HCT116 (cell line): ENCODE data around the gene RABEPK. TPM values are rescaled to one million over a fixed set of nuclear protein-coding genes. Genes with fewer than 3 reads are reported as not detected.
"Not testable (repeated sequence)": the region's sequence is repeated elsewhere in the genome, so short reads cannot be mapped to it uniquely, and the experiment has no call there.

Experiments used
- ATAC-seq: fragments of 200-7000 bp; cut with Tn5 transposase; 2 replicates; pipeline ENCODE4 v1.9.1; 2020; ENCODE audit warnings: mild to moderate bottlenecking, moderate library complexity
- BruUV-seq: library from RNA; stranded (reverse); fragments of 400-500 nt; replicated peaks from 2 replicates; lab custom pipeline; 2021; lab: Mats Ljungman, UMichigan
- CTCF ChIA-PET: fragments of 300-600 bp; sonication (Branson Sonifier 250); formaldehyde crosslinking; loops from one replicate; lab custom pipeline; 2021; ENCODE audit warnings: antibody characterized with exemption; lab: Charles Lee
- POLR2A ChIA-PET: fragments of 300-600, 350-600 bp; sonication (Branson Sonifier 250); formaldehyde crosslinking; loops from one replicate; lab custom pipeline; 2021; ENCODE audit warnings: antibody characterized with exemption; lab: Charles Lee
- RAD21 ChIA-PET, 2 experiments: fragments of 300-600 bp; sonication (Branson Sonifier 250); formaldehyde crosslinking; loops; one replicate each; lab custom pipeline; 2023; ENCODE audit warnings: low total read pairs in 2 of 2; ENCODE audit not compliant: uncharacterized antibody in 2 of 2, unreplicated experiment in 2 of 2, low non-redundant PET in 1 of 2; lab: Charles Lee
- DNase-seq: peaks from one replicate; pipeline ENCODE4 v3.0.0-alpha.2; 2010; ENCODE audit warnings: low read depth, low spot score
- H2AFZ ChIP-seq: fragments of 200-600 bp; shearing (Covaris generic), sonication (generic); 2 replicates; pipeline ENCODE4 v1.6.1; 2017; ENCODE audit warnings: low read depth, mixed run types, mixed read lengths, antibody characterized with exemption, low read length; ENCODE audit not compliant: poor library complexity, severe bottlenecking
- H3K27ac ChIP-seq: 2 replicates; pipeline ENCODE4 v1.5.1; 2012; ENCODE audit warnings: low read depth, low read length
- H3K27me3 ChIP-seq: fragments of 200-600 bp; sonication (generic); 2 replicates; pipeline ENCODE4 v1.6.1; 2016; ENCODE audit warnings: mixed run types, low read length, mixed read lengths; ENCODE audit not compliant: insufficient read depth
- H3K36me3 ChIP-seq, 2 experiments: fragments of 200-500 bp in 1 of 2; fragments of 200-600 bp in 1 of 2; sonication (Bioruptor generic) in 1 of 2; sonication (generic) in 1 of 2; 2 replicates each; pipeline versions ENCODE4 v1.5.1 to v1.6.1; 2014 to 2016; ENCODE audit warnings: low read length in 2 of 2, inconsistent platforms in 1 of 2, mixed read lengths in 1 of 2, mixed run types in 1 of 2; ENCODE audit not compliant: insufficient read depth in 2 of 2, control insufficient read depth in 1 of 2
- H3K4me1 ChIP-seq, 2 experiments: fragments of 200-600 bp in 1 of 2; sonication (generic) in 1 of 2; 2 replicates each; pipeline versions ENCODE4 v1.5.1 to v1.6.1; 2012 to 2017; ENCODE audit warnings: low read length in 2 of 2, inconsistent platforms in 1 of 2, mild to moderate bottlenecking in 1 of 2, mixed read lengths in 1 of 2, mixed run types in 1 of 2, moderate library complexity in 1 of 2; ENCODE audit not compliant: insufficient read depth in 2 of 2, control insufficient read depth in 1 of 2
- H3K4me2 ChIP-seq: fragments of 200-600 bp; sonication (generic); 2 replicates; pipeline ENCODE4 v1.6.1; 2017; ENCODE audit warnings: mixed run types, low read length, mixed read lengths
- H3K4me3 ChIP-seq, 2 experiments: fragments of 200-600 bp in 1 of 2; sonication (generic) in 1 of 2; replicated peaks in 1 of 2; 2 replicates each; pipeline ENCODE4 v1.5.1; 2011 to 2016; ENCODE audit warnings: low read length in 2 of 2, control low read depth in 1 of 2, low read depth in 1 of 2, mild to moderate bottlenecking in 1 of 2, mixed read lengths in 1 of 2, mixed run types in 1 of 2
- H3K79me2 ChIP-seq: fragments of 200-600 bp; sonication (generic); 2 replicates; pipeline ENCODE4 v1.6.1; 2017; ENCODE audit warnings: mild to moderate bottlenecking, mixed run types, low read length, moderate library complexity, mixed read lengths; ENCODE audit not compliant: insufficient read depth
- H3K9ac ChIP-seq: fragments of 200-600 bp; sonication (generic); 2 replicates; pipeline ENCODE4 v1.6.1; 2016; ENCODE audit warnings: low read length, mixed read lengths
- H3K9me2 ChIP-seq: fragments of 200-600 bp; sonication (generic), shearing (Covaris generic); 2 replicates; pipeline ENCODE4 v1.6.1; 2017; ENCODE audit warnings: mixed run types, mild to moderate bottlenecking, moderate library complexity; ENCODE audit not compliant: insufficient read depth
- H3K9me3 ChIP-seq, 2 experiments: fragments of 200-500 bp in 1 of 2; fragments of 200-600 bp in 1 of 2; sonication (Bioruptor generic) in 1 of 2; sonication (generic) in 1 of 2; 2 replicates each; pipeline ENCODE4 v1.6.1; 2014 to 2017; ENCODE audit warnings: low read length in 2 of 2, mixed read lengths in 2 of 2, inconsistent platforms in 1 of 2, low read depth in 1 of 2, mild to moderate bottlenecking in 1 of 2, mixed run types in 1 of 2, moderate library complexity in 1 of 2; ENCODE audit not compliant: control insufficient read depth in 1 of 2, insufficient read depth in 1 of 2
- H4K20me1 ChIP-seq: fragments of 200-600 bp; sonication (generic), shearing (Covaris generic); 2 replicates; pipeline ENCODE4 v1.6.1; 2017; ENCODE audit warnings: mixed run types, mild to moderate bottlenecking, moderate library complexity; ENCODE audit not compliant: insufficient read depth
- CBX3 ChIP-seq: IDR thresholded peaks from 2 replicates; pipeline ENCODE4 v1.6.1; 2012; ENCODE audit warnings: low read depth
- CEBPB ChIP-seq: IDR thresholded peaks from 2 replicates; pipeline ENCODE4 v1.6.1; 2012; ENCODE audit warnings: low read depth
- EGR1 ChIP-seq: IDR thresholded peaks from 2 replicates; pipeline ENCODE4 v1.6.1; 2012; ENCODE audit warnings: low read depth
- ELF1 ChIP-seq: IDR thresholded peaks from 2 replicates; pipeline ENCODE4 v1.6.1; 2012; ENCODE audit warnings: low read depth, borderline replicate concordance
- EZH2 ChIP-seq: fragments of 200-600 bp; sonication (generic); IDR thresholded peaks from 2 replicates; pipeline ENCODE4 v1.6.1; 2017; ENCODE audit warnings: antibody characterized with exemption, mixed run types
- EZH2phosphoT487 ChIP-seq: fragments of 200-600 bp; IDR thresholded peaks from 2 replicates; pipeline ENCODE4 v1.6.1; 2018; ENCODE audit warnings: antibody characterized with exemption, borderline replicate concordance
- FOSL1 ChIP-seq: IDR thresholded peaks from 2 replicates; pipeline ENCODE4 v1.6.1; 2012; ENCODE audit warnings: low read depth
- JUND ChIP-seq: IDR thresholded peaks from 2 replicates; pipeline ENCODE4 v1.6.1; 2012
- POLR2A ChIP-seq: IDR thresholded peaks from 2 replicates; pipeline ENCODE4 v1.7.0; 2011; ENCODE audit warnings: borderline replicate concordance; ENCODE audit not compliant: insufficient read depth, insufficient read length; ENCODE audit errors: extremely low read depth
- POLR2AphosphoS5 ChIP-seq: IDR thresholded peaks from 2 replicates; pipeline ENCODE4 v1.6.1; 2011; ENCODE audit warnings: mild to moderate bottlenecking, low read depth, low read length, moderate library complexity
- RAD21 ChIP-seq: IDR thresholded peaks from 2 replicates; pipeline ENCODE4 v1.6.1; 2012; ENCODE audit warnings: low read depth, mild to moderate bottlenecking
- SIN3A ChIP-seq: IDR thresholded peaks from 2 replicates; pipeline ENCODE4 v1.6.1; 2012; ENCODE audit warnings: low read depth
- YY1 ChIP-seq: IDR thresholded peaks from 2 replicates; pipeline ENCODE4 v1.6.1; 2011; ENCODE audit warnings: low read length, low read depth, moderate library complexity, mild to moderate bottlenecking; ENCODE audit not compliant: insufficient replicate concordance; ENCODE audit errors: extremely low read depth
- intact Hi-C: fragments of 100-400 bp; cut with micrococcal nuclease; formaldehyde crosslinking; loops from 2 replicates; pipeline ENCODE4 v1.10.0; 2022
- total RNA-seq: library from RNA; stranded (reverse); gene quantifications from one replicate; pipeline ENCODE4 v1.2.1, GENCODE V29; 2021; ENCODE audit not compliant: unreplicated experiment
- TF ChIP-seq, protein P1 (sequence below): IDR thresholded peaks from 2 replicates; pipeline ENCODE4 v1.6.1; 2012
- TF ChIP-seq, protein P2 (sequence below): IDR thresholded peaks from 2 replicates; pipeline ENCODE4 v1.6.1; 2012
- TF ChIP-seq, protein P3 (sequence below): IDR thresholded peaks from 2 replicates; pipeline ENCODE4 v1.6.1; 2011; ENCODE audit warnings: mild to moderate bottlenecking, low read length, moderate library complexity; ENCODE audit not compliant: insufficient replicate concordance; ENCODE audit errors: extremely low read depth
- TF ChIP-seq, protein P4 (sequence below): IDR thresholded peaks from 2 replicates; pipeline ENCODE4 v1.6.1; 2012; ENCODE audit warnings: low read depth

Gene RABEPK
- total RNA-seq, 1 experiment from 2014 or later: 48.3 TPM

DNA sequence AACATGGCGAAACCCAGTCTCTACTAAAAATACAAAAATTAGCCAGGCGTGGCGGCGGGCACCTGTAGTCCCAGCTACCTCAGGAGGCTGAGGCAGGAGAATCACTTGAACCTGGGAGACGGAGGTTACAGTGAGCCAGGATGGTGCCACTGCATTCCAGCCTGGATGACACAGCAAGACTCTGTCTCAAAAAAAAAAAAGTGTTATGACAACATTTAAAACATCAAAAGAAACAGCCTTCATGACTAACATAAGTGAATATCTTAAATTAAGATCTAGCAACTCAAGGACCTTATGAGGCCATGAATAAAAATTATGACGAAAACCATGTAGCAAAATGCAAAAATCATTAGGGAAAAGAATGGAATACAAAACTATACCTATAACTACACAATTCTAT is 37.5 kb upstream of the RABEPK start:
- H3K27ac ChIP-seq, intact Hi-C loops, H3K4me2 ChIP-seq, H3K27me3 ChIP-seq, H3K4me3 ChIP-seq, RAD21 ChIA-PET, H3K36me3 ChIP-seq, BruUV-seq, H2AFZ ChIP-seq, H3K9ac ChIP-seq, CTCF ChIA-PET, H3K9me3 ChIP-seq, POLR2A ChIA-PET, ATAC-seq, DNase-seq, H4K20me1 ChIP-seq, H3K9me2 ChIP-seq: not testable (repeated sequence)
- Histone ChIP-seq H3K79me2 (peaks cover 46% of the 10 kb centered on the region), H3K4me1 (peaks cover 0 to 22% of the 10 kb centered on the region in 2 experiments; a peak in 2 of 4 replicates)

DNA sequence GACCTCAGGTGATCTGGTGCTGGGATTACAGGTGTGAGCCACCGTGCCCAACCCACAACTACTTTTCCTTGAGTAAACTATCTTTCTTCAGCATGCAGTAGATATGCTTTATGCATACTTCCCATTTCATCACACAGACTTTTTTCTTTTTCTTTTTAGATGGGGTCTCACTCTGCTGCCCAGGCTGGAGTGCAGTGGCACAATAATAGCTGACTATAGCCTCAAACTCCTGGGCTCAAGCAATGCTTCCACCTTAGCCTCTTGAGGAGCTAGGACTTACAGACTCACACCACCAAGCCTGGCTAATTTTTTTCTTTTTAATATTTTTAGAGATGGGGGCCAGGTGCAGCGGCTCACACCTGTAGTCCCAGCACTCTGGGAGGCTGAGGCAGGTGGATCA is 33.6 kb upstream of the RABEPK start:
- no peak overlapping the region for H3K27ac ChIP-seq
- peaks cover 53% of the 10 kb centered on the region for H3K79me2 ChIP-seq
- intact Hi-C loops: no loop called here
- 0 out of 2 replicates have a peak, but pooled peaks cover 3% of the 10 kb centered on the region for H4K20me1 ChIP-seq
- CTCF ChIA-PET: no interaction called here
- BruUV-seq: no TSS peak
- no peak overlapping the region for H3K4me2 ChIP-seq
- no peak overlapping the region for H3K4me3 ChIP-seq
- H2AFZ ChIP-seq: no peak overlapping the region
- POLR2A ChIA-PET: no interaction called here
- H3K4me1 ChIP-seq: peaks cover 0 to 22% of the 10 kb centered on the region in 2 experiments; a peak in 2 of 4 replicates
- no peaks in the 10 kb centered on the region for H3K27me3 ChIP-seq
- H3K9ac ChIP-seq: no peak overlapping the region
- H3K9me3 ChIP-seq: no peaks in the 10 kb centered on the region
- RAD21 ChIA-PET: no interaction called here
- peaks cover 2 to 3% of the 10 kb centered on the region in 2 experiments; a peak in 1 of 4 replicates for H3K36me3 ChIP-seq
- no peak for ATAC-seq
- no peak for DNase-seq
- no peaks in the 10 kb centered on the region for H3K9me2 ChIP-seq
- TF ChIP-seq CBX3 (no peak), YY1 (no peak), ELF1 (no peak), POLR2AphosphoS5 (no peak), RAD21 (no peak), EZH2phosphoT487 (no peak), EZH2 (no peak), EGR1 (no peak), POLR2A (no peak), FOSL1 (no peak), CEBPB (no peak), JUND (no peak), SIN3A (no peak)
- TF ChIP-seq, protein P1, sequence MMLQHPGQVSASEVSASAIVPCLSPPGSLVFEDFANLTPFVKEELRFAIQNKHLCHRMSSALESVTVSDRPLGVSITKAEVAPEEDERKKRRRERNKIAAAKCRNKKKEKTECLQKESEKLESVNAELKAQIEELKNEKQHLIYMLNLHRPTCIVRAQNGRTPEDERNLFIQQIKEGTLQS: no peak
- TF ChIP-seq, protein P2, sequence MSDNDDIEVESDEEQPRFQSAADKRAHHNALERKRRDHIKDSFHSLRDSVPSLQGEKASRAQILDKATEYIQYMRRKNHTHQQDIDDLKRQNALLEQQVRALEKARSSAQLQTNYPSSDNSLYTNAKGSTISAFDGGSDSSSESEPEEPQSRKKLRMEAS: no peak
- TF ChIP-seq, protein P3, sequence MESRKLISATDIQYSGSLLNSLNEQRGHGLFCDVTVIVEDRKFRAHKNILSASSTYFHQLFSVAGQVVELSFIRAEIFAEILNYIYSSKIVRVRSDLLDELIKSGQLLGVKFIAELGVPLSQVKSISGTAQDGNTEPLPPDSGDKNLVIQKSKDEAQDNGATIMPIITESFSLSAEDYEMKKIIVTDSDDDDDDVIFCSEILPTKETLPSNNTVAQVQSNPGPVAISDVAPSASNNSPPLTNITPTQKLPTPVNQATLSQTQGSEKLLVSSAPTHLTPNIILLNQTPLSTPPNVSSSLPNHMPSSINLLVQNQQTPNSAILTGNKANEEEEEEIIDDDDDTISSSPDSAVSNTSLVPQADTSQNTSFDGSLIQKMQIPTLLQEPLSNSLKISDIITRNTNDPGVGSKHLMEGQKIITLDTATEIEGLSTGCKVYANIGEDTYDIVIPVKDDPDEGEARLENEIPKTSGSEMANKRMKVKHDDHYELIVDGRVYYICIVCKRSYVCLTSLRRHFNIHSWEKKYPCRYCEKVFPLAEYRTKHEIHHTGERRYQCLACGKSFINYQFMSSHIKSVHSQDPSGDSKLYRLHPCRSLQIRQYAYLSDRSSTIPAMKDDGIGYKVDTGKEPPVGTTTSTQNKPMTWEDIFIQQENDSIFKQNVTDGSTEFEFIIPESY: no peak
- TF ChIP-seq, protein P4, sequence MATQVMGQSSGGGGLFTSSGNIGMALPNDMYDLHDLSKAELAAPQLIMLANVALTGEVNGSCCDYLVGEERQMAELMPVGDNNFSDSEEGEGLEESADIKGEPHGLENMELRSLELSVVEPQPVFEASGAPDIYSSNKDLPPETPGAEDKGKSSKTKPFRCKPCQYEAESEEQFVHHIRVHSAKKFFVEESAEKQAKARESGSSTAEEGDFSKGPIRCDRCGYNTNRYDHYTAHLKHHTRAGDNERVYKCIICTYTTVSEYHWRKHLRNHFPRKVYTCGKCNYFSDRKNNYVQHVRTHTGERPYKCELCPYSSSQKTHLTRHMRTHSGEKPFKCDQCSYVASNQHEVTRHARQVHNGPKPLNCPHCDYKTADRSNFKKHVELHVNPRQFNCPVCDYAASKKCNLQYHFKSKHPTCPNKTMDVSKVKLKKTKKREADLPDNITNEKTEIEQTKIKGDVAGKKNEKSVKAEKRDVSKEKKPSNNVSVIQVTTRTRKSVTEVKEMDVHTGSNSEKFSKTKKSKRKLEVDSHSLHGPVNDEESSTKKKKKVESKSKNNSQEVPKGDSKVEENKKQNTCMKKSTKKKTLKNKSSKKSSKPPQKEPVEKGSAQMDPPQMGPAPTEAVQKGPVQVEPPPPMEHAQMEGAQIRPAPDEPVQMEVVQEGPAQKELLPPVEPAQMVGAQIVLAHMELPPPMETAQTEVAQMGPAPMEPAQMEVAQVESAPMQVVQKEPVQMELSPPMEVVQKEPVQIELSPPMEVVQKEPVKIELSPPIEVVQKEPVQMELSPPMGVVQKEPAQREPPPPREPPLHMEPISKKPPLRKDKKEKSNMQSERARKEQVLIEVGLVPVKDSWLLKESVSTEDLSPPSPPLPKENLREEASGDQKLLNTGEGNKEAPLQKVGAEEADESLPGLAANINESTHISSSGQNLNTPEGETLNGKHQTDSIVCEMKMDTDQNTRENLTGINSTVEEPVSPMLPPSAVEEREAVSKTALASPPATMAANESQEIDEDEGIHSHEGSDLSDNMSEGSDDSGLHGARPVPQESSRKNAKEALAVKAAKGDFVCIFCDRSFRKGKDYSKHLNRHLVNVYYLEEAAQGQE: no peak
